Lung (tissue), 12 donors: ENCODE measurements around the gene FLNC. TPM values are rescaled to one million over a fixed set of nuclear protein-coding genes. Genes with fewer than 3 reads are reported as not detected.

ENCODE experiments used
- ATAC-seq: fragments of 200-7000 bp; cut with Tn5 transposase; one replicate; pipeline ENCODE4 v1.9.1; 2020; ENCODE audit warnings: moderate number of reproducible peaks; ENCODE audit not compliant: insufficient read depth, low FRiP score
- DNase-seq, 3 donors: peaks; one replicate each; pipeline ENCODE4 v3.0.0-alpha.2; 2013 to 2017
- H3K27ac ChIP-seq, 2 donors: one replicate each; pipeline ENCODE4 v1.5.1; 2013; ENCODE audit warnings: mild to moderate bottlenecking in 2 of 2, moderate library complexity in 2 of 2, control low read depth in 1 of 2, inconsistent platforms in 1 of 2, low read depth in 1 of 2, low read length in 1 of 2
- H3K27me3 ChIP-seq, 3 donors: one replicate each; pipeline ENCODE4 v1.5.1; 2013; ENCODE audit warnings: low read length in 2 of 3; ENCODE audit not compliant: control insufficient read depth in 3 of 3, insufficient read depth in 3 of 3
- H3K36me3 ChIP-seq, 4 donors: one replicate each; pipeline ENCODE4 v1.5.1; 2013; ENCODE audit warnings: low read length in 4 of 4, mild to moderate bottlenecking in 1 of 4, moderate library complexity in 1 of 4; ENCODE audit not compliant: control insufficient read depth in 4 of 4, insufficient read depth in 4 of 4
- H3K4me1 ChIP-seq, 5 donors: one replicate each; pipeline ENCODE4 v1.5.1; 2013; ENCODE audit warnings: low read length in 5 of 5, mild to moderate bottlenecking in 2 of 5, moderate library complexity in 1 of 5; ENCODE audit not compliant: control insufficient read depth in 5 of 5, insufficient read depth in 5 of 5
- H3K4me3 ChIP-seq: one replicate; pipeline ENCODE4 v1.5.1; 2013; ENCODE audit warnings: mild to moderate bottlenecking, control low read depth, moderate library complexity
- H3K9ac ChIP-seq, 2 donors: one replicate each; pipeline ENCODE4 v1.5.1; 2013; ENCODE audit warnings: low read length in 2 of 2, control low read depth in 1 of 2; ENCODE audit not compliant: insufficient read depth in 1 of 2
- H3K9me3 ChIP-seq, 4 donors: one replicate each; pipeline ENCODE4 v1.5.1; 2013; ENCODE audit warnings: low read length in 3 of 4, mild to moderate bottlenecking in 1 of 4, moderate library complexity in 1 of 4; ENCODE audit not compliant: control insufficient read depth in 4 of 4, insufficient read depth in 3 of 4
- WGBS, 2 donors: extraction: QIAGEN DNeasy Blood & Tissue Kit; methylation state at CpG; one replicate each; pipeline ENCODE4 v1.1.7; 2013; 5-methylcytosine and 5-hydroxymethylcytosine counted together
- polyA plus RNA-seq, 2 donors: library from polyadenylated mRNA; stranded (reverse); fragments of 200-250 nt; gene quantifications; one replicate each; pipeline ENCODE4 v1.2.1, GENCODE V29; 2013
- total RNA-seq, 2 donors: library from RNA; depleted of rRNA in 1 of 2; stranded (reverse); fragments of >200 nt in 1 of 2; gene quantifications; one replicate each; pipeline ENCODE4 v1.2.1, GENCODE V29; 2014 to 2021
- TF ChIP-seq, protein P1 (sequence below): IDR thresholded peaks from 2 replicates; pipeline ENCODE4 v1.5.1; 2012; ENCODE audit warnings: mild to moderate bottlenecking; ENCODE audit errors: control extremely low read depth, extremely low read depth
- donor health status: control.
- donor health status: control.
- donor health status: Bipolar disorder and iron deficiency.
- donor health status: healthy.
- donor health status: DM: yes; HTN: yes; CAD: no.

Gene FLNC
- total and polyA plus RNA-seq, 4 donors = 2.0 to 24.2 (median 7.7) TPM

DNA sequence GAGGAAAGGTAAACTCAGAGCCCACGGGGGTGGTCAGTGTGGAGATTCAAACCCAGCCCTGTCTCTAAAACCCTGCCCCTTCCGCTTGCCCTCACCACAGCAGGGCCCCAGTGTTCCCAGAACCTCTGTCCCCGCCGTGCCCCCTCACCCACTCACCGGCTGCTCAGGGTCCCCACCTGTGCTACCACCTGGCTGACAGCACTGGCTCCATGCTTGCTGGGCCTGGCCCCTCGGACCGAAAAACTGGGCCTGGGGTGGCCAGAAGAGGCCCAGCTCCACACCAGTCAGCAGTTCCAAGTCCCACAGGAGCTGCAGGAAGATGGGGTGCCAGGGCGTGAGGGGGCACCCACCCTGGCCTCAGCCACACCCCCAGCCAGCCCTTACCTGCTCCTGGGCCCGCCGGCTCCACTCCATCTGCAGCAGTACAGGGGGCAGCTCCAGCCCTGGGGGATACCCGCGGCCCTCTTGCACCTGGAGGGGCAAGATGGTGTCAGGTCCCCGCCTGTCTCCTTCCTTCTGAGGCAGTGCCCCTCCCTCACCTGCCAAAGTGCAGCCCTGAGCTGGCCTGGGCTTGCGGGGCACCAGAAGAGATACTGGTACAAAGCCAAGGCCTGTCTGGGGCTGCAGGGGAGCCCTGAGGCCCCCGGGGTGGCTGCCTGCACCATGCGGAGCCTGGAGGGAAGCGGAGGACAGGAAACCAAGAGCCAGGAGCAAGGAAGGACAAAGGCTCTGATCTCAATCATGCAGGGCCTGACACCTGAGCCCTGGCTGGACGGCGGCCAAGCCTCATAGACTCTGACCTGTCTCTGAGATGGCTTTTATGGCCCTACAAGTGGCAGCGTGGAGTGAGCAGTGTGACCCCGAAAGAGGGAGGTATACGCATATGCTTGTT is 44.2 kb downstream of the FLNC start:
- H3K9ac ChIP-seq = no peak overlapping the region
- H3K4me3 ChIP-seq = no peak overlapping the region
- peaks cover 0 to 6% (median 0%) of the 10 kb centered on the region in 5 donors for H3K4me1 ChIP-seq
- no peaks in the 10 kb centered on the region for H3K9me3 ChIP-seq
- DNase-seq (no peak), ATAC-seq (no peak)
- H3K27ac ChIP-seq = no peak overlapping the region
- 76 to 84% methylated on average over 22 of the region's 22 CpGs for WGBS, 2 donors
- no peaks in the 10 kb centered on the region for H3K36me3 ChIP-seq
- peaks cover 0 to 3% (median 0%) of the 10 kb centered on the region in 3 donors for H3K27me3 ChIP-seq
- TF ChIP-seq, protein P1, sequence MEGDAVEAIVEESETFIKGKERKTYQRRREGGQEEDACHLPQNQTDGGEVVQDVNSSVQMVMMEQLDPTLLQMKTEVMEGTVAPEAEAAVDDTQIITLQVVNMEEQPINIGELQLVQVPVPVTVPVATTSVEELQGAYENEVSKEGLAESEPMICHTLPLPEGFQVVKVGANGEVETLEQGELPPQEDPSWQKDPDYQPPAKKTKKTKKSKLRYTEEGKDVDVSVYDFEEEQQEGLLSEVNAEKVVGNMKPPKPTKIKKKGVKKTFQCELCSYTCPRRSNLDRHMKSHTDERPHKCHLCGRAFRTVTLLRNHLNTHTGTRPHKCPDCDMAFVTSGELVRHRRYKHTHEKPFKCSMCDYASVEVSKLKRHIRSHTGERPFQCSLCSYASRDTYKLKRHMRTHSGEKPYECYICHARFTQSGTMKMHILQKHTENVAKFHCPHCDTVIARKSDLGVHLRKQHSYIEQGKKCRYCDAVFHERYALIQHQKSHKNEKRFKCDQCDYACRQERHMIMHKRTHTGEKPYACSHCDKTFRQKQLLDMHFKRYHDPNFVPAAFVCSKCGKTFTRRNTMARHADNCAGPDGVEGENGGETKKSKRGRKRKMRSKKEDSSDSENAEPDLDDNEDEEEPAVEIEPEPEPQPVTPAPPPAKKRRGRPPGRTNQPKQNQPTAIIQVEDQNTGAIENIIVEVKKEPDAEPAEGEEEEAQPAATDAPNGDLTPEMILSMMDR = no peak

DNA sequence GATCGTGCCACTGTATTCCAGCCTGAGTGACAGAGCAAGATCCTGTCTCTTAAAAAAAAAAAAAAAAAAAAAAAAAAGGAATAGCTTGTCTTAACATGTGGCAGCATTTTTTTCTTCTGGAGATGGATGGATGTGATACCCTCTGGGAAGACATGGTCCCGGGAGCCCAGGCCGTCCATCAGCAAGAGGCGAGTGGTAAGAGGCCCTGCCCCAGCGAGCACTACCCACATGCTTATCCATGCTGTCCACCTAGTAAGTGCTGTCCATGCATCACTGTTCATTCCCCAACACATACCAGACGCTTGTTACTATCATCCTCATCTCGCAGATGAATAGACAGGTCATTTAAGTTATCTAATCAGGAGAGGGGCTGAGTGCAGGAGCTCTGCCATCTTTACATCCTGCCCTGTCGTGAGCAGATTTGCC is 45.3 kb downstream of the FLNC start:
- WGBS, 2 donors = 78 to 84% methylated on average over 8 of the region's 8 CpGs
- no peak overlapping the region for H3K9ac ChIP-seq
- TF ChIP-seq, protein P1 = no peak
- H3K9me3 ChIP-seq = no peaks in the 10 kb centered on the region
- no peaks in the 10 kb centered on the region for H3K4me1 ChIP-seq
- ATAC-seq = no peak
- H3K27ac ChIP-seq = no peak overlapping the region
- no peaks in the 10 kb centered on the region for H3K36me3 ChIP-seq
- no peak overlapping the region for H3K4me3 ChIP-seq
- no peaks in the 10 kb centered on the region for H3K27me3 ChIP-seq
- no peak for DNase-seq

DNA sequence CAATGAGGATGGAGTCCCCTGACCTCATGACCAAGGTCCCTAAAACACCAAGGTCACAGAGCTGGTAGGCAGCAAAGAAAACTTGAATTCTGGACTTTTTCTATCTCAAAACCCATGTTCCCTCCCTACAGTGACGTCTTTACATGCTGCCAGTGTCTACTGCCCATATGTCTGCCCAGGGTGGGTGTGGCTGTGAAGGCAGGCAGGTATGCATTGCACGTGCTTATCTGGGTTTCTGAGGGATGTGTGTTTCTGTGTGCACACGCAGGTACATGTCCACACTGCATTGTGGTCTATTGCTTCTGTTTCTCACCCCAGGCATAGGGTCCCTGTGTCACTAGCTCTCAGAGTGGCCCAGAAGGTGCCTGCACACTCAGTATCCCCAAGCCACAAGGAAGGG is 45.9 kb downstream of the FLNC start:
- Histone ChIP-seq H3K4me1 (no peaks in the 10 kb centered on the region), H3K36me3 (no peaks in the 10 kb centered on the region), H3K9me3 (no peaks in the 10 kb centered on the region), H3K9ac (no peak overlapping the region), H3K4me3 (no peak overlapping the region), H3K27me3 (no peaks in the 10 kb centered on the region), H3K27ac (no peak overlapping the region)
- DNase-seq (no peak), ATAC-seq (no peak)
- TF ChIP-seq, protein P1 = no peak
- WGBS, 2 donors = 72 to 82% methylated on average over 3 of the region's 3 CpGs
